SK-N-SH (cell line): ENCODE results near the gene BCL7C.

Experiments
- EP300 ChIP-seq, 2 experiments: IDR thresholded peaks; 2 replicates each; pipeline versions ENCODE4 v1.4.0 to v1.6.1; 2012; ENCODE audit warnings: borderline replicate concordance in 1 of 2, low read depth in 1 of 2, low read length in 1 of 2
- EZH2phosphoT487 ChIP-seq: fragments of 200-600 bp; sonication (generic); IDR thresholded peaks from 2 replicates; pipeline ENCODE4 v1.6.1; 2017; ENCODE audit warnings: low read depth, mixed run types, mild to moderate bottlenecking, antibody characterized with exemption, moderate library complexity, borderline replicate concordance
- GATA2 ChIP-seq: sonication (generic); formaldehyde crosslinking; IDR thresholded peaks from 2 replicates; pipeline ENCODE4 v1.5.0; 2020; ENCODE audit warnings: mild to moderate bottlenecking, missing genetic modification reagents
- POLR2AphosphoS5 ChIP-seq: IDR thresholded peaks from 2 replicates; pipeline ENCODE4 v1.6.1; 2012; ENCODE audit warnings: low read depth, low read length
- RFX5 ChIP-seq: IDR thresholded peaks from 2 replicates; pipeline ENCODE4 v1.6.1; 2012; ENCODE audit warnings: mild to moderate bottlenecking, improper control_type of control experiment, low read length
- USF2 ChIP-seq: fragments of 150-350 bp; IDR thresholded peaks from 2 replicates; pipeline ENCODE4 v1.6.1; 2017; ENCODE audit warnings: antibody characterized with exemption, low read length, low read depth, borderline replicate concordance
- YY1 ChIP-seq: IDR thresholded peaks from 2 replicates; pipeline ENCODE4 v1.4.0; 2012; ENCODE audit warnings: low read depth, mild to moderate bottlenecking
- TF ChIP-seq, protein P1 (sequence below): fragments of 200-600 bp; sonication (generic); IDR thresholded peaks from 2 replicates; pipeline ENCODE4 v1.6.1; 2017; ENCODE audit warnings: antibody characterized with exemption, mild to moderate bottlenecking, moderate library complexity

DNA sequence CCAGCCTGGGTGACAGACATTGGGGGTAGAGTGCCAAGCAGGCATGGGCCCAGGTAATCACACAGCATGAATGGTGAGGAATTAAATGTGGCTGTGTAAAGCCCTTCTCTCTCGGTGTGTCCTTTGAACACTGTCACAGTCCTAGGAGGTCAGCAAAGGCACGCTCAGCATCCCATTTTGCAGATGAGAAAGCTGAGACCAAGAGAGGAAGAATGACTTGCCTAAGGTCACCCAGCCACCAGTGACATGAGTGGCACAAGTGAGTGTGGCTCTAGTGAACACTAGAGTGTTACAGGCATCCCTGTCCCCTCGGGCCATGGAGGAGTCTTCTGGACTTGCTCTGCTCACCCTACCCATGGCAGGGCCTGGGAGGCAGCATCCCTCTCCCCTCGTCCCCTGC lies 13.2 kb upstream of the BCL7C start:
- no peak for TF ChIP-seq RFX5
- TF ChIP-seq, protein P1, sequence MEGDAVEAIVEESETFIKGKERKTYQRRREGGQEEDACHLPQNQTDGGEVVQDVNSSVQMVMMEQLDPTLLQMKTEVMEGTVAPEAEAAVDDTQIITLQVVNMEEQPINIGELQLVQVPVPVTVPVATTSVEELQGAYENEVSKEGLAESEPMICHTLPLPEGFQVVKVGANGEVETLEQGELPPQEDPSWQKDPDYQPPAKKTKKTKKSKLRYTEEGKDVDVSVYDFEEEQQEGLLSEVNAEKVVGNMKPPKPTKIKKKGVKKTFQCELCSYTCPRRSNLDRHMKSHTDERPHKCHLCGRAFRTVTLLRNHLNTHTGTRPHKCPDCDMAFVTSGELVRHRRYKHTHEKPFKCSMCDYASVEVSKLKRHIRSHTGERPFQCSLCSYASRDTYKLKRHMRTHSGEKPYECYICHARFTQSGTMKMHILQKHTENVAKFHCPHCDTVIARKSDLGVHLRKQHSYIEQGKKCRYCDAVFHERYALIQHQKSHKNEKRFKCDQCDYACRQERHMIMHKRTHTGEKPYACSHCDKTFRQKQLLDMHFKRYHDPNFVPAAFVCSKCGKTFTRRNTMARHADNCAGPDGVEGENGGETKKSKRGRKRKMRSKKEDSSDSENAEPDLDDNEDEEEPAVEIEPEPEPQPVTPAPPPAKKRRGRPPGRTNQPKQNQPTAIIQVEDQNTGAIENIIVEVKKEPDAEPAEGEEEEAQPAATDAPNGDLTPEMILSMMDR: no peak
- TF ChIP-seq USF2: no peak
- no peak for TF ChIP-seq GATA2 (CRISPR knock-in tag)
- no peak for TF ChIP-seq EZH2phosphoT487
- TF ChIP-seq EP300 (IDR thresholded peaks at IDR 0.05; ENCODE audit: borderline replicate concordance in 1 of 2, low read depth in 1 of 2, low read length in 1 of 2): no peak
- no peak for TF ChIP-seq POLR2AphosphoS5
- TF ChIP-seq YY1: no peak
